ENCODE measurements around the gene CAMK2D.

DNA sequence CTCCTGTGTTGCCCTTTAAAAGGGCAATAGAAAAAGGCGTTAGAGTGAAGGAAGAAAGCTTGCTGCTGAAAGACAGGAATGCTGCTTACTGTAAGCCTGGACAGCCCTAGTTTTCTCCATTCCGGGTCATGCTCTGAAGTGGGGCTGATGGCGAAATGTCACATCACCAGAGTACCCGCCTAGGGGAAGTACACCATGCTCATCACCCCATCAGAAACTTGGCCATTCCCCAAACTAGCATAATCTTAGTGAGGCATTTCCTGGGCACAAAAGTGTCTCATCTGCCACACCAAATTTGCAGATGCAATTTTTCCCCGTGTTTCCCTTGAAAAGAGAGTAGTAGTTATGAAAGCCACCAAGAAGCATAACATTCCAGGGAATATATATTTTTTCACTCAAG, 47.8 kb upstream of the CAMK2D start:
- TF ChIP-seq EZH2 (IDR thresholded peaks at IDR 0.05; ENCODE audit: low read depth, unreplicated experiment) (no peak), POLR2AphosphoS5 (IDR thresholded peaks at IDR 0.05; ENCODE audit: low read depth) (no peak), CREB1 (CRISPR knock-in tag; IDR thresholded peaks at IDR 0.05; ENCODE audit: low read depth) (no peak), ZNF331 (CRISPR knock-in tag; IDR thresholded peaks at IDR 0.05; ENCODE audit: low read depth) (no peak)
- TF ChIP-seq, protein P1, sequence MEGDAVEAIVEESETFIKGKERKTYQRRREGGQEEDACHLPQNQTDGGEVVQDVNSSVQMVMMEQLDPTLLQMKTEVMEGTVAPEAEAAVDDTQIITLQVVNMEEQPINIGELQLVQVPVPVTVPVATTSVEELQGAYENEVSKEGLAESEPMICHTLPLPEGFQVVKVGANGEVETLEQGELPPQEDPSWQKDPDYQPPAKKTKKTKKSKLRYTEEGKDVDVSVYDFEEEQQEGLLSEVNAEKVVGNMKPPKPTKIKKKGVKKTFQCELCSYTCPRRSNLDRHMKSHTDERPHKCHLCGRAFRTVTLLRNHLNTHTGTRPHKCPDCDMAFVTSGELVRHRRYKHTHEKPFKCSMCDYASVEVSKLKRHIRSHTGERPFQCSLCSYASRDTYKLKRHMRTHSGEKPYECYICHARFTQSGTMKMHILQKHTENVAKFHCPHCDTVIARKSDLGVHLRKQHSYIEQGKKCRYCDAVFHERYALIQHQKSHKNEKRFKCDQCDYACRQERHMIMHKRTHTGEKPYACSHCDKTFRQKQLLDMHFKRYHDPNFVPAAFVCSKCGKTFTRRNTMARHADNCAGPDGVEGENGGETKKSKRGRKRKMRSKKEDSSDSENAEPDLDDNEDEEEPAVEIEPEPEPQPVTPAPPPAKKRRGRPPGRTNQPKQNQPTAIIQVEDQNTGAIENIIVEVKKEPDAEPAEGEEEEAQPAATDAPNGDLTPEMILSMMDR (conservative IDR thresholded peaks at IDR 0.05; ENCODE audit: low read depth in 2 of 2): no peak
- TF ChIP-seq, protein P2, sequence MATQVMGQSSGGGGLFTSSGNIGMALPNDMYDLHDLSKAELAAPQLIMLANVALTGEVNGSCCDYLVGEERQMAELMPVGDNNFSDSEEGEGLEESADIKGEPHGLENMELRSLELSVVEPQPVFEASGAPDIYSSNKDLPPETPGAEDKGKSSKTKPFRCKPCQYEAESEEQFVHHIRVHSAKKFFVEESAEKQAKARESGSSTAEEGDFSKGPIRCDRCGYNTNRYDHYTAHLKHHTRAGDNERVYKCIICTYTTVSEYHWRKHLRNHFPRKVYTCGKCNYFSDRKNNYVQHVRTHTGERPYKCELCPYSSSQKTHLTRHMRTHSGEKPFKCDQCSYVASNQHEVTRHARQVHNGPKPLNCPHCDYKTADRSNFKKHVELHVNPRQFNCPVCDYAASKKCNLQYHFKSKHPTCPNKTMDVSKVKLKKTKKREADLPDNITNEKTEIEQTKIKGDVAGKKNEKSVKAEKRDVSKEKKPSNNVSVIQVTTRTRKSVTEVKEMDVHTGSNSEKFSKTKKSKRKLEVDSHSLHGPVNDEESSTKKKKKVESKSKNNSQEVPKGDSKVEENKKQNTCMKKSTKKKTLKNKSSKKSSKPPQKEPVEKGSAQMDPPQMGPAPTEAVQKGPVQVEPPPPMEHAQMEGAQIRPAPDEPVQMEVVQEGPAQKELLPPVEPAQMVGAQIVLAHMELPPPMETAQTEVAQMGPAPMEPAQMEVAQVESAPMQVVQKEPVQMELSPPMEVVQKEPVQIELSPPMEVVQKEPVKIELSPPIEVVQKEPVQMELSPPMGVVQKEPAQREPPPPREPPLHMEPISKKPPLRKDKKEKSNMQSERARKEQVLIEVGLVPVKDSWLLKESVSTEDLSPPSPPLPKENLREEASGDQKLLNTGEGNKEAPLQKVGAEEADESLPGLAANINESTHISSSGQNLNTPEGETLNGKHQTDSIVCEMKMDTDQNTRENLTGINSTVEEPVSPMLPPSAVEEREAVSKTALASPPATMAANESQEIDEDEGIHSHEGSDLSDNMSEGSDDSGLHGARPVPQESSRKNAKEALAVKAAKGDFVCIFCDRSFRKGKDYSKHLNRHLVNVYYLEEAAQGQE (IDR thresholded peaks at IDR 0.05; ENCODE audit: unreplicated experiment): no peak
